GM18861 (cell line): ENCODE data around the gene ADAM8.
"Not testable (repeated sequence)": the region's sequence is repeated elsewhere in the genome, so short reads cannot be mapped to it uniquely, and the experiment has no call there.

Experiments
- ATAC-seq: cut with Tn5 transposase; IDR thresholded peaks from one replicate; pipeline ENCODE4 v1.9.1; 2021; ENCODE audit not compliant: unreplicated experiment

The ADAM8 gene

GRCh38 chr10:133276435-133277201, at the start of gene ADAM8:
Gene ADAM8 (minus strand): TSS chr10:133276868. CDS start chr10:133276817, 51 bp downstream.
- peak; percentile 38 for ATAC-seq

- no peak for ATAC-seq
These were observed 49.5 kb upstream of the ADAM8 start for GRCh38 chr10:133326223-133326551.

- ATAC-seq, result no peak
These were observed 49.0 kb upstream of the ADAM8 start for GRCh38 chr10:133325440-133326222.

- ATAC-seq, result no peak
These were observed 48.2 kb upstream of the ADAM8 start for GRCh38 chr10:133324857-133325260.

- ATAC-seq, result no peak
These were observed 47.6 kb upstream of the ADAM8 start for GRCh38 chr10:133324198-133324792.

GRCh38 chr10:133322064-133322709, 45.5 kb upstream of the ADAM8 start:
- not testable (repeated sequence) for ATAC-seq

GRCh38 chr10:133320852-133321422, 44.3 kb upstream of the ADAM8 start:
- ATAC-seq, result not testable (repeated sequence)

GRCh38 chr10:133318494-133319127, 41.9 kb upstream of the ADAM8 start:
- ATAC-seq, result peak; percentile 69

- no peak for ATAC-seq
These were observed 40.1 kb upstream of the ADAM8 start for GRCh38 chr10:133316732-133317131.

GRCh38 chr10:133316266-133316665, 39.6 kb upstream of the ADAM8 start:
- ATAC-seq, result no peak

- no peak for ATAC-seq
These were observed 39.2 kb upstream of the ADAM8 start for GRCh38 chr10:133315847-133316246.

GRCh38 chr10:133314911-133315310, 38.2 kb upstream of the ADAM8 start:
- ATAC-seq, result no peak

GRCh38 chr10:133313192-133313591, 36.5 kb upstream of the ADAM8 start:
- ATAC-seq, result no peak

- ATAC-seq, result no peak
These were observed 36.1 kb upstream of the ADAM8 start for GRCh38 chr10:133312769-133313145.

GRCh38 chr10:133312016-133312768, 35.5 kb upstream of the ADAM8 start:
- ATAC-seq, result no peak

- no peak for ATAC-seq
These were observed 34.9 kb upstream of the ADAM8 start for GRCh38 chr10:133311570-133311969.

- no peak for ATAC-seq
These were observed 34.1 kb upstream of the ADAM8 start for GRCh38 chr10:133310789-133311188.

- ATAC-seq, result no peak
These were observed 33.7 kb upstream of the ADAM8 start for GRCh38 chr10:133310399-133310755.

GRCh38 chr10:133309720-133310398, 33.2 kb upstream of the ADAM8 start:
- no peak for ATAC-seq
